Hepatocyte (in vitro differentiated cells): ENCODE data around the gene SOS2. TPM values are rescaled to one million over a fixed set of nuclear protein-coding genes. Genes with fewer than 3 reads are reported as not detected.

Experiments
- DNase-seq: peaks from one replicate; pipeline ENCODE4 v3.0.0-alpha.2; 2016; ENCODE audit warnings: low spot score
- H2AFZ ChIP-seq: fragments of 200-600 bp; sonication (generic); 2 replicates; pipeline ENCODE4 v1.6.0; 2016; ENCODE audit warnings: antibody characterized with exemption, mild to moderate bottlenecking
- H3K27ac ChIP-seq: fragments of 200-600 bp; sonication (generic); 2 replicates; pipeline ENCODE4 v1.5.1; 2016; ENCODE audit warnings: mild to moderate bottlenecking
- H3K27me3 ChIP-seq: fragments of 200-600 bp; sonication (generic); 2 replicates; pipeline ENCODE4 v1.6.1; 2016
- H3K36me3 ChIP-seq: fragments of 200-600 bp; sonication (generic); replicated peaks from 2 replicates; pipeline ENCODE4 v1.5.1; 2016; ENCODE audit warnings: low read depth; ENCODE audit not compliant: insufficient read depth
- H3K4me1 ChIP-seq: fragments of 200-600 bp; sonication (generic); 2 replicates; pipeline ENCODE4 v1.5.1; 2016; ENCODE audit warnings: mild to moderate bottlenecking, moderate library complexity; ENCODE audit not compliant: insufficient read depth
- H3K4me2 ChIP-seq: fragments of 200-600 bp; sonication (generic); 2 replicates; pipeline ENCODE4 v1.6.0; 2016
- H3K4me3 ChIP-seq: fragments of 200-600 bp; sonication (generic); 2 replicates; pipeline ENCODE4 v1.5.1; 2016; ENCODE audit warnings: mild to moderate bottlenecking
- H3K79me2 ChIP-seq: fragments of 200-600 bp; sonication (generic); 2 replicates; pipeline ENCODE4 v1.6.0; 2017; ENCODE audit warnings: mild to moderate bottlenecking
- H3K9me2 ChIP-seq: fragments of 200-600 bp; sonication (generic); replicated peaks from 2 replicates; pipeline ENCODE4 v1.6.0; 2017; ENCODE audit warnings: mild to moderate bottlenecking; ENCODE audit not compliant: insufficient read depth
- H3K9me3 ChIP-seq: fragments of 200-600 bp; sonication (generic); 2 replicates; pipeline ENCODE4 v1.5.1; 2016; ENCODE audit warnings: low read depth, mild to moderate bottlenecking
- H4K20me1 ChIP-seq: fragments of 200-600 bp; sonication (generic); 2 replicates; pipeline ENCODE4 v1.6.0; 2016; ENCODE audit warnings: mild to moderate bottlenecking; ENCODE audit not compliant: insufficient read depth, poor library complexity, severe bottlenecking
- CTCF ChIP-seq: fragments of 200-600 bp; sonication (generic); IDR thresholded peaks from 2 replicates; pipeline ENCODE4 v1.5.1; 2016; ENCODE audit warnings: antibody characterized with exemption, mild to moderate bottlenecking; ENCODE audit not compliant: poor library complexity
- EZH2 ChIP-seq: fragments of 200-600 bp; sonication (generic); IDR thresholded peaks from 2 replicates; pipeline ENCODE4 v1.6.1; 2016; ENCODE audit warnings: antibody characterized with exemption, mild to moderate bottlenecking, borderline replicate concordance
- EZH2phosphoT487 ChIP-seq: fragments of 200-600 bp; sonication (generic); IDR thresholded peaks from one replicate; pipeline ENCODE4 v1.6.1; 2018; ENCODE audit warnings: antibody characterized with exemption, mild to moderate bottlenecking, low read depth, moderate library complexity; ENCODE audit not compliant: unreplicated experiment, severe bottlenecking
- WGBS: methylation state at CpG from one replicate; pipeline ENCODE4 v1.1.6; 2016; ENCODE audit warnings: low lambda C conversion rate; ENCODE audit errors: missing lambda C conversion rate; 5-methylcytosine and 5-hydroxymethylcytosine counted together
- polyA plus RNA-seq: library from polyadenylated mRNA; unstranded; fragments of >200 nt; fragmentation: Nextera tagmentation; extraction: Ambion mirVana; gene quantifications from 2 replicates; pipeline ENCODE4 v1.2.1, GENCODE V29; 2016
- total RNA-seq: library from RNA; depleted of rRNA; stranded (reverse); fragments of >200 nt; gene quantifications from 2 replicates; pipeline ENCODE4 v1.2.3, GENCODE V29; 2014

The SOS2 gene
- total and polyA plus RNA-seq, 2 experiments from 2014 or later, result 12.9 to 28.7 TPM

GRCh38 chr14:50072395-50072794 is 159.0 kb downstream of the SOS2 start:
- H2AFZ ChIP-seq, result no peak overlapping the region
- no peak overlapping the region for H3K27ac ChIP-seq
- H3K79me2 ChIP-seq, result no peaks in the 10 kb centered on the region
- H3K9me3 ChIP-seq, result no peaks in the 10 kb centered on the region
- H3K27me3 ChIP-seq, result no peaks in the 10 kb centered on the region
- no peaks in the 10 kb centered on the region for H3K36me3 ChIP-seq
- no peak overlapping the region for H3K4me3 ChIP-seq
- no peaks in the 10 kb centered on the region for H4K20me1 ChIP-seq
- TF ChIP-seq EZH2, result no peak
- TF ChIP-seq EZH2phosphoT487, result no peak
- TF ChIP-seq CTCF, result no peak
- DNase-seq, result no peak
- H3K4me2 ChIP-seq, result no peak overlapping the region
- WGBS, result 100% methylated on average over 1 of the region's 1 CpG
- H3K4me1 ChIP-seq, result no peaks in the 10 kb centered on the region
- H3K9me2 ChIP-seq, result no peaks in the 10 kb centered on the region

GRCh38 chr14:50070840-50071548 is 160.4 kb downstream of the SOS2 start:
- Histone ChIP-seq H4K20me1 (no peaks in the 10 kb centered on the region), H3K9me3 (no peaks in the 10 kb centered on the region), H3K4me3 (no peak overlapping the region), H3K9me2 (no peaks in the 10 kb centered on the region), H3K4me1 (no peaks in the 10 kb centered on the region), H3K79me2 (no peaks in the 10 kb centered on the region), H3K36me3 (no peaks in the 10 kb centered on the region), H2AFZ (no peak overlapping the region), H3K27ac (no peak overlapping the region), H3K4me2 (no peak overlapping the region), H3K27me3 (no peaks in the 10 kb centered on the region)
- WGBS, result 90% methylated on average over 13 of the region's 13 CpGs
- no peak for DNase-seq
- no peak for TF ChIP-seq EZH2phosphoT487
- no peak for TF ChIP-seq EZH2
- no peak for TF ChIP-seq CTCF

GRCh38 chr14:50070230-50070629 is 161.1 kb downstream of the SOS2 start:
- Histone ChIP-seq H4K20me1 (no peaks in the 10 kb centered on the region), H3K79me2 (no peaks in the 10 kb centered on the region), H3K9me2 (no peaks in the 10 kb centered on the region), H3K4me2 (no peak overlapping the region), H3K9me3 (no peaks in the 10 kb centered on the region), H2AFZ (no peak overlapping the region), H3K4me3 (no peak overlapping the region), H3K4me1 (no peaks in the 10 kb centered on the region), H3K36me3 (no peaks in the 10 kb centered on the region), H3K27me3 (no peaks in the 10 kb centered on the region), H3K27ac (no peak overlapping the region)
- TF ChIP-seq EZH2phosphoT487 (no peak), CTCF (no peak), EZH2 (no peak)
- WGBS, result 87% methylated on average over 3 of the region's 3 CpGs
- DNase-seq, result no peak
